Stimulated activated naive CD4-positive, alpha-beta T cell treated with Interleukin-2 at 50 U/mL for 16 hours (primary cell): Measurements from ENCODE around the gene POLD1.
"Not testable (repeated sequence)": the region's sequence is repeated elsewhere in the genome, so short reads cannot be mapped to it uniquely, and the experiment has no call there.

Experiments
- DNase-seq: peaks from one replicate; lab custom pipeline; 2025; lab: John Stamatoyannopoulos, UW

Gene POLD1

DNA sequence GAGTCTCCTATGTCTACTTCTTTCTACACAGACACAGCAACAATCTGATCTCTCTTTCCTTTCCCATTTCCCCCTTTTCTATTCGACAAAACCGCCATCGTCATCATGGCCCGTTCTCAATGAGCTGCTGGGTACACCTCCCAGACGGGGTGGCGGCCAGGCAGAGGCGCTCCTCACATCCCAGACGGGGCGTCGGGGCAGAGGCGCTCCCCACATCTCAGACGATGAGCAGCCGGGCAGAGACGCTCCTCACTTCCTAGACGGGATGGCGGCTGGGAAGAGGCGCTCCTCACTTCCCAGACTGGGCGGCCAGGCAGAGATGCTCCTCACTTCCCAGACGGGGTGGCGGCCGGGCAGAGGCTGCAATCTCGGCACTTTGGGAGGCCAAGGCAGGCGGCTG, 6.8 kb downstream of the POLD1 start:
- not testable (repeated sequence) for DNase-seq

DNA sequence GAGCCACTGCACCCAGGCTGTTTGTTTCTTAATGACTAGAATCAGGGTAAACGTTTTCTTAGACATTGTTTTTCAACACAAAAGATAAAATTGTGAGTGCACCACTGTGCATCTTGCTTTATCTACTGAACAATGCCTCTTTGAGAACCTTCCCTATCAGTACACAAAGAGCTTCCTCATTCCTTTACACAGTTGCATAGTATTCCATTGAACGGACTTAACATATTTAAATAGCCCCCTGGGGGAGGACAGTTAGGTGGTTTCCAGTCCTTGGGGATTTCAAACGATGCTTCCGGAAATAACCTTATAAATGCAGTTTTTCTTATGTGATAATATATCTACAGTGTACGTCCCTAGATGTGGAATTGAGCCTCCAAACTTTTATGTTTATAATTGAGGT, 8.6 kb downstream of the POLD1 start:
- DNase-seq = no peak

DNA sequence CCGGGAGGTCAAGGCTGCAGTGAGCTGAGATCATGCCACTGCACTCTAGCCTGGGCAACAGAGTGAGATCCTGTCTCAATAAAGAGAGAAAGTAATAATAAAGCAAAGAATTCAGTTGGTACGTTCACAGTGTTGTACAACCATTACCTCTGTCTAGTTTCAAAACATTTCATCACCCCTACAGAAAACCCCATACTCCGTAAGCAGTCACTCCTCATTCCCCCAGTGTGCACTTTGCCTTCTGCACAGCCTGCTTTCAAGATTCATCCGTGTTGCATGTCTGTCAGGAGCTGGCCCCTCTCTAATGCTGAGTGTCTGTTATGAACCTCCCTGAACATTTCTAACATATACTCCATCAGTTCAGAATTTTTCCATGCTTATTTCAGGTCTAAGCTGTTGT, 9.4 kb downstream of the POLD1 start:
- DNase-seq = no peak

DNA sequence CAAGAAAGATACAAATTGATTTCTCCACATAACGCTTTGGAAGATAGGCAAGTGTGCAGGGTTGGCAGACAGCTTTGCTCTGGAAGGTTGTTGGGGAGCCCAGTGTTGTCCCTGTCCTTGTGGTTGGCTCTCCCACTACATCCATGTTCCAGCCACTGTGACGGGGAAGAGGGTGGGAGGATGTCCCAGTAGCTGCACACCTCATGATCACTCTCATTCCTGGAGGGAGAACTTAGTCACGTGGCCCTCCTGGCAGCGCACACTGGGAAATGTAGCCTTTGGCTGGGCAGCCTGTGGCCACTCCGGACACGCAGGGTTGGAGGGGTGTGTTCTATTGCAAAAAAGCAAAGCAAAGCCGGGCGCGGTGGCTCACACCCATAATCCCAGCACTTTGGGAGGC, 9.9 kb downstream of the POLD1 start:
- DNase-seq = no peak

DNA sequence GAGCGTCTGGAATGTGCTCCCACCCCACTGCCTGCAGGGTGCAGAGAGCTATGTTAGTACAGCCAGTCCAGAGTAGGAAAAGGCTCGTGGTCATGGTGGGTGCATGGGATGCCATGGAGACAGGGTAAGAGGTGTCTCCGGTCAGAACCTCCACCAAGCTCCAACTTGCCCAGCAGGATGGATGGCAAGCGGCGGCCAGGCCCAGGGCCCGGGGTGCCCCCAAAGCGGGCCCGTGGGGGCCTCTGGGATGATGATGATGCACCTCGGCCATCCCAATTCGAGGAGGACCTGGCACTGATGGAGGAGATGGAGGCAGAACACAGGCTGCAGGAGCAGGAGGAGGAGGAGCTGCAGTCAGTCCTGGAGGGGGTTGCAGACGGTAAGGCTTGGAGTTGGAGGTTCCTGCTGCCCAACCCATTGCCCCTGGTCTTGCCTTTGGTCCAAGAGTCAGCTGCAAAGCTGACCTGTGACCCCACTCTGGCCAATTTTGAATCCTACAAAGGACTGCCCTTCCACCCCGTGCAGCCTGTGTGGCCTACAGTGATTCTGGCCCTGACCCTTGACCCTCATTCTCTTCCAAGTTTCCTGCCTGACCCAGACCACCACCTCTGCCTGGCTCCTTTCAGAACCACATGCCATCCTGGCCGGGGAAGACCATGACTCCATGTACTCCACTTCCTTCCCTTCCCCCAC, 14.7 kb downstream of the POLD1 start:
- no peak for DNase-seq

DNA sequence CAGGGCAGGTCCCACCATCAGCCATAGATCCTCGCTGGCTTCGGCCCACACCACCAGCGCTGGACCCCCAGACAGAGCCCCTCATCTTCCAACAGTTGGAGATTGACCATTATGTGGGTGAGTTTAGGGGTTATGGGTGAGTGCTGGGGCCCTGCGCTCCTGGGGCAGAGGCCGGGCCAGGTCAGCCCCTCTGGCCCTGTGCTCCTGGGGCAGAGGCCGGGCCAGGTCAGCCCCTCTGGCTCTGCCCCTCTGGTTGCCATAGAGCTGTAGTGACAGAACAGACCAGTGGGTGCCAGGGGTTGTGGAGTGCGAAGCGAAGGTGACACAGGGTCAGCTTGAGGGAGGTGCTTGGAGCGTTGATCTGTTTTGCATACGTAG, 15.2 kb downstream of the POLD1 start:
- no peak for DNase-seq

DNA sequence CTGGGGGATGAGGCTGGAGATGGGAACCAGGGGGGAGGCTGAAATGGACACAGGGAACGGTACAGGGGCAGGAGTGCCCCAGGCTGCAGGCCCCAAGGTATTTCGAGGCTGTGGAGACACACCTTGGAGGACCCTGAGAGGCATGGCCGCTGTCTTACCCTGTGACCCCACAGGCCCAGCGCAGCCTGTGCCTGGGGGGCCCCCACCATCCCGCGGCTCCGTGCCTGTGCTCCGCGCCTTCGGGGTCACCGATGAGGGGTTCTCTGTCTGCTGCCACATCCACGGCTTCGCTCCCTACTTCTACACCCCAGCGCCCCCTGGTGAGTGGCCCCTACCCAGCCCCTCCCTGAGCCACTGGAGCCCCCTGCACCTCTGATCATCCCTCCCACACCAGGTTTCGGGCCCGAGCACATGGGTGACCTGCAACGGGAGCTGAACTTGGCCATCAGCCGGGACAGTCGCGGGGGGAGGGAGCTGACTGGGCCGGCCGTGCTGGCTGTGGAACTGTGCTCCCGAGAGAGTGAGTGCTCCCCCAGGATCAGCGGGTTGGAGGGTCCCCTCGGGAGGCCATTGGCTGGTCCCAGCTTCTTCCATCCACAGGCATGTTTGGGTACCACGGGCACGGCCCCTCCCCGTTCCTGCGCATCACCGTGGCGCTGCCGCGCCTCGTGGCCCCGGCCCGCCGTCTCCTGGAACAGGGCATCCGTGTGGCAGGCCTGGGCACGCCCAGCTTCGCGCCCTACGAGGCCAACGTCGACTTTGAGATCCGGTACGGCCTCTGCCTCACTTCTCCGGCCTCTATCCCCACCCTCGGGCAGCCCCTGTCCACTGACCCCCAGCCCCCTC, 17.7 kb downstream of the POLD1 start:
- DNase-seq = no peak

DNA sequence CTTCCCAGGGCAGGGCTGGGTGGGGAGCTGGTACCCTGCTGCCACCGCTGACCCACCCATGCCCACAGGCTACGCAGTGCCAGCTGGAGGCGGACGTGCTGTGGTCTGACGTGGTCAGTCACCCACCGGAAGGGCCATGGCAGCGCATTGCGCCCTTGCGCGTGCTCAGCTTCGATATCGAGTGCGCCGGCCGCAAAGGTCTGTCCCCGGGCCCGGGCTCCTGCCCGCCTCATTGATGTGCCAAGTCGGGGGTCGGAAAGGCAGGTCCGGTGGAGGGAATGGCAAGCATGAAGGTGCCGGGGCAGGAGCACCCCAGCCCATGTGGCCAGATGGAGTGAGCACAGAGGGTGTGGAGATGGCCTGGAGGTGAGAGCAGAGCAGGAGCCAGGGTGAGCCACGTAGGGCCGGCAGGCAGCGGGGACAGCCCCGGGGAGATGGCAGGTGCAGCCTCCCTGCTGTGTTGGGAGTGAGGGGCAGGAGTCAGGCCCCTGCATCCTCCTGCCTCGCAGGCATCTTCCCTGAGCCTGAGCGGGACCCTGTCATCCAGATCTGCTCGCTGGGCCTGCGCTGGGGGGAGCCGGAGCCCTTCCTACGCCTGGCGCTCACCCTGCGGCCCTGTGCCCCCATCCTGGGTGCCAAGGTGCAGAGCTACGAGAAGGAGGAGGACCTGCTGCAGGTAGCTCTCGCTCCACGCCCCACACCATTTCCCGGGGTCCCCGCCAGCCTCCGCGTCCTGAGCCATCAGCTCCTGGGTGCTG, 18.6 kb downstream of the POLD1 start:
- DNase-seq = no peak

DNA sequence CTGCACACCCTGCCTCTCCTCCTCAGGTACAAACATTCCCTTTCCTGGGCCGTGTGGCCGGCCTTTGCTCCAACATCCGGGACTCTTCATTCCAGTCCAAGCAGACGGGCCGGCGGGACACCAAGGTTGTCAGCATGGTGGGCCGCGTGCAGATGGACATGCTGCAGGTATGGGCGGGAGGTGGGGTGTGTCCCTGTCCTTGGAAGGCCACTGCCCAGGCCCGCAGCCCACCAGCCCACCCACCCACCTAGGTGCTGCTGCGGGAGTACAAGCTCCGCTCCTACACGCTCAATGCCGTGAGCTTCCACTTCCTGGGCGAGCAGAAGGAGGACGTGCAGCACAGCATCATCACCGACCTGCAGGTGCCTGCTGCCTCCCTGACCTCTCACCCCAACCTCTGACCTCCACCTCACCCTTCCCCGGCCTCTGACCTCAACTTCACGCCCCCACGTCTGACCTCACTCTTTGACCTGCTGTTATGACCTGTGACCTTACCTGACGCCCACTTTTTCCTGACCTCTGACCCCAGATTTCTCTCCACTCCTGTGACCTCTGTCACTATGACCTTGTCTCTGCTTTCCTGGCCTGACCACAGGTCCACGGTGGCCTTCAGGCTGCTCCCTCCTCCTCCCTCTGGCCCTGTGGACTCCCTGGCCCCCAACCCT, 22.1 kb downstream of the POLD1 start:
- no peak for DNase-seq

DNA sequence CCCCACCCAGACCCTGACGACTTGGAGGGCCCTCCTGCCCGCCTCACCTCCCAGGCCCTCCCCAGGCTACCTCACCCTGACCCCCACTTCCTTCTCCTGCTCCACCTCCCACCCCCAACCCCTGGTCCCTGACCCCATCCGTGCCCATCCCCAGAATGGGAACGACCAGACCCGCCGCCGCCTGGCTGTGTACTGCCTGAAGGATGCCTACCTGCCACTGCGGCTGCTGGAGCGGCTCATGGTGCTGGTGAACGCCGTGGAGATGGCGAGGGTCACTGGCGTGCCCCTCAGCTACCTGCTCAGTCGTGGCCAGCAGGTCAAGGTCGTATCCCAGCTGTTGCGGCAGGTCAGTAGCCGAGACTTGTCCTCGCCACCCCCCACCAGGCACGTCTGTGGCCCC, 22.7 kb downstream of the POLD1 start:
- no peak for DNase-seq

DNA sequence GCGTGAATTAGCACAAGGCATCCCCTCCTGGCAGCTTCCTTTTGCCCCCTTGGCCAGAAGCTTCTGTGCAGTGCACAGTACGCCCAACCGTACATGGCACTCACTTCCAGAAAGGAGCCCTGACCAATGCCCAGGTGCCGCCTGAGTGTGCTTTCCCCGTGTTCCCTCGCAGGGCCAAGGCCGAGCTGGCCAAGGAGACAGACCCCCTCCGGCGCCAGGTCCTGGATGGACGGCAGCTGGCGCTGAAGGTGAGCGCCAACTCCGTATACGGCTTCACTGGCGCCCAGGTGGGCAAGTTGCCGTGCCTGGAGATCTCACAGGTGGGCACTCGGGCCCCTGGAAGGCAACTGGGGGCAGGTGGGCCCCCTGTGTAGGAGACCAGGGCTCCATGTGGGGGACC, 25.2 kb downstream of the POLD1 start:
- no peak for DNase-seq

DNA sequence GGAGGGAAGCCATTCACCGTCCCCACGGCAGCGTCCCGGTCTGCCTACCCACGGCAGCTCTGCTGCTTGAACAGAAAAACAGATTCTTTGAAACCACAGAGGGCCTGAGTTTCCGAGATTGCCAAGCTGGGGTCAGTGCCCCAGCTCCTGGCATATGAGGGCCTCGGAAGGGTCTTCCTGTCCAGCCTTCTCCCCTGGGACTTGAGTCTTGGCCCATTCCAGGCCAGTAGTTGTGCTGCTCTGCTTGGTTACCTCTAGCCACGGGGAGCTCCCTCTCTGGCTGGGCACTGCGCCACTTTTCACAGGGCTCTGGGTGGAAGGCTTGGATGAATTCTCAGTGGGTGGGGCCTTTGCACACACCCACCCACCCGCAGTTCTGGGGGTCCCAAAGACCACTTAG, 26.0 kb downstream of the POLD1 start:
- DNase-seq = no peak

DNA sequence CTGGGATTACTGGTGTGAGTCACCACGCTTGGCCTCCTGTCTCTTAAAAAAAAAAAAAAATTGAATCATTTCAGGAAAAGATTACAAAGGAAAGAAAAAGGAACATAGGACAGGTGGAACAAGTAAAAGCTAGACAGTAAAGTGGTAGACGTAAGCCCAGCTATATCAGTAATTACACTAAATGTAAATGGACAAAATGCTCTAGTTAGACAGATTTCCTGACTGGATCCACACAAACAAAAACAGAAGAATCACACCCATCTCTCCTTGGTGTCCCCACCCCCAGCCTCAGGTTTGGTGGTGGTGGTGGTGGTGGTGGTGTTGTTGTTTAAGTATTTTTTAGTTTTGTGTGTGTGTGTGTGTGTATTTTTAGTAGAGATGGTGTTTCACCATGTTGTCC, 28.3 kb downstream of the POLD1 start:
- DNase-seq = no peak

DNA sequence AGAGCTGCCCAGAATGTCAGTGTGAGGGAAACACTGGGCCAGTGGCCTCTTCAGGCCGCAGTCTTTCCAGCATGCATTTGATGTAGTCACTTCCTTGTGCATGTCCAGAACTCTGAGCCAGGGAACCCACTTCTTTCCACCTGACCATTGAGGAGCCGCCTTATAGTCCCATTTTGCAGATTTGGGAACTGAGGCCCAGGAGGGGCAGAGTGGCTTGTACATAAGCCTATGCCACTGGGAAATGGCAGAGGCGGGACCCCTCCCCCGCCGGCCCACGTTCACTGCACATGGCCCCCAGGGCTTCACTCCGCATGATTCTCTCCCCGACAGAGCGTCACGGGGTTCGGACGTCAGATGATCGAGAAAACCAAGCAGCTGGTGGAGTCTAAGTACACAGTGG, 28.9 kb downstream of the POLD1 start:
- no peak for DNase-seq

DNA sequence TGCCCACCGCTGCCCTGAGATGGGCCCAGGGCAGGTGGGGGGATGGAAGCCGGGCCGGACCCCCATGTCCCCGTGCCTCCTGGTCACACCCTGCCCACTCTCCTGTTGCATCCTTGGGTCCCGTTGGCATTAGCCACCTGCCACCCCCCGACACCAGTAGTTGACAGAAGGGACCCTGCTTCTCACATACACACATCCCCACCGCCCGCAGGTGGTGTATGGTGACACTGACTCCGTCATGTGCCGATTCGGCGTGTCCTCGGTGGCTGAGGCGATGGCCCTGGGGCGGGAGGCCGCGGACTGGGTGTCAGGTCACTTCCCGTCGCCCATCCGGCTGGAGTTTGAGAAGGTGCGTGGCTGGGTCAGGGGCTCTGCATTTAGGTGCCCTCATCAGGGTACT, 29.4 kb downstream of the POLD1 start:
- DNase-seq = no peak

DNA sequence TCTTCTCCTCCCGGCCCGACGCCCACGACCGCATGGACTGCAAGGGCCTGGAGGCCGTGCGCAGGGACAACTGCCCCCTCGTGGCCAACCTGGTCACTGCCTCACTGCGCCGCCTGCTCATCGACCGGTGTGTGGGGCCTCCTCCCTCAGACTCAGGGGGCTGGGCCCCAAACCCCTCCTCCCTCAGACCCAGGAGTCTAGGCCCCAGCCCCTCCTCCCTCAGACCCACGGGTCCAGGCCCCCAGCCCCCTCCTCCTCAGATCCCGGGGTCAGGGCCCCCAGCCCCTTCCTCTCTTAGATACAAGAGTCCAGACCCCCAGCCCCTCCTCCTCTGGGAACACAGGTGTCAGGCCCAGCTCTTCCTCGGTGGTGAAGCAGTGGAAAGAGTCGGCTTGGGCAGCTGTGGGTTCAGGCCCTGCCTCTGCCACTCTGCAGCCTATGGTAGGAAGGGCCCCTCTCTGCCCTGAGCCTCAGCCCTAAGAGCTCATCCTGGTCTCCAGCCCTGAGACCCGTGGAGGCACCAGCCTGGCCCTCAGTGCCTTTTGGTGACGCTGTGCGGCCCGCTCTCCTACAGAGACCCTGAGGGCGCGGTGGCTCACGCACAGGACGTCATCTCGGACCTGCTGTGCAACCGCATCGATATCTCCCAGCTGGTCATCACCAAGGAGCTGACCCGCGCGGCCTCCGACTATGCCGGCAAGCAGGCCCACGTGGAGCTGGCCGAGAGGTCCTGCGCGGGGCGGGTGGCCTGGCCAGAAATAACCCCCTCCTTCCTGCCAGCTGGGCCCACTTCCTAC, 30.9 kb downstream of the POLD1 start:
- DNase-seq = peak; percentile 66

DNA sequence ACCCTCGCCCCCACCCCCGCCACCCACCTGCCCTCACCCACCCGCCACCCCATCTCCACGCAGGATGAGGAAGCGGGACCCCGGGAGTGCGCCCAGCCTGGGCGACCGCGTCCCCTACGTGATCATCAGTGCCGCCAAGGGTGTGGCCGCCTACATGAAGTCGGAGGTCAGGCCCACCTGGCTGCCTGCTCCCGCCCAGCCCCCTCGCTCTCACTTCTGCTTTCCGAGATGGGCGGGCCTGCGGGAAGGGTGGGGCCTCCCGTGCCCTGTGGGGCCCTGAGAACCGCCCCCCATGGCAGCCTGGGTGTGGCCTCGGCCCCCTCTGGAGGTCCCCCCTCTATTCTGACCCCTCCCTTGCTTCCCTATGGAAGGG, 31.5 kb downstream of the POLD1 start:
- no peak for DNase-seq

DNA sequence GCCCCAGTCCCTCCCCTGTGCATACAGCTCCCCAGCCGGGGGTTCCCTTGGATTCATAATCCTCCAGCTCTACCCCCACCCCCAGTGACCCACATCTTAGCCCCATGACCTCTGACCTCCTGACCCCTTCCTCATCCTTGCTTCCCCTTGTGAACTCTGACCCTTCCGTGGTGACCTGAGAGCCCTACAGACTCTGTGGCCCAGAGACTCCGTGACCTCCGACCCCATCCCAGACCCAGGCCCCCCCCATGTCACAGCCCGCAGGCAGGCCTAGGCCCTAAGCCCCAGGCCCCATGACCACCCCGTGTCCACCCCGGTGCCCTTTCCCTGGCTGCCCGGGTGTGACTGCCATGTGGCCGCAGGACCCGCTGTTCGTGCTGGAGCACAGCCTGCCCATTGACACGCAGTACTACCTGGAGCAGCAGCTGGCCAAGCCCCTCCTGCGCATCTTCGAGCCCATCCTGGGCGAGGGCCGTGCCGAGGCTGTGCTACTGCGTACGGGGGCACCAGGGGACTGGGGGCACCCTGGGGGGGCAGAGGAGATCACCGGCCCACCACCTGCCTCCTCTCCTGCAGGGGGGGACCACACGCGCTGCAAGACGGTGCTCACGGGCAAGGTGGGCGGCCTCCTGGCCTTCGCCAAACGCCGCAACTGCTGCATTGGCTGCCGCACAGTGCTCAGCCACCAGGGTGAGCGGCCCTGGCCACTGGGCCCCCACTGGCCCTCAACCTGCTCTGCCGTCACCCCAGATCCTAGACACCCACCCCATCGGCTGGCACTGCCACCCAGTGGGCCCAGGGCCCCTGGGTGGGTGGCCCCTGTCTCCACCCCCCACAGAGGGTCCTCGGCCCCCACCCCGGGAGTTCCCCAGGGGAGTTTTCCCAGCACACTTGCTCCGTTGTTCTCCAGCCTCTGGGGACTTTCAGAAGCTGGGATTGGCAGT, 32.2 kb downstream of the POLD1 start:
- no peak for DNase-seq

DNA sequence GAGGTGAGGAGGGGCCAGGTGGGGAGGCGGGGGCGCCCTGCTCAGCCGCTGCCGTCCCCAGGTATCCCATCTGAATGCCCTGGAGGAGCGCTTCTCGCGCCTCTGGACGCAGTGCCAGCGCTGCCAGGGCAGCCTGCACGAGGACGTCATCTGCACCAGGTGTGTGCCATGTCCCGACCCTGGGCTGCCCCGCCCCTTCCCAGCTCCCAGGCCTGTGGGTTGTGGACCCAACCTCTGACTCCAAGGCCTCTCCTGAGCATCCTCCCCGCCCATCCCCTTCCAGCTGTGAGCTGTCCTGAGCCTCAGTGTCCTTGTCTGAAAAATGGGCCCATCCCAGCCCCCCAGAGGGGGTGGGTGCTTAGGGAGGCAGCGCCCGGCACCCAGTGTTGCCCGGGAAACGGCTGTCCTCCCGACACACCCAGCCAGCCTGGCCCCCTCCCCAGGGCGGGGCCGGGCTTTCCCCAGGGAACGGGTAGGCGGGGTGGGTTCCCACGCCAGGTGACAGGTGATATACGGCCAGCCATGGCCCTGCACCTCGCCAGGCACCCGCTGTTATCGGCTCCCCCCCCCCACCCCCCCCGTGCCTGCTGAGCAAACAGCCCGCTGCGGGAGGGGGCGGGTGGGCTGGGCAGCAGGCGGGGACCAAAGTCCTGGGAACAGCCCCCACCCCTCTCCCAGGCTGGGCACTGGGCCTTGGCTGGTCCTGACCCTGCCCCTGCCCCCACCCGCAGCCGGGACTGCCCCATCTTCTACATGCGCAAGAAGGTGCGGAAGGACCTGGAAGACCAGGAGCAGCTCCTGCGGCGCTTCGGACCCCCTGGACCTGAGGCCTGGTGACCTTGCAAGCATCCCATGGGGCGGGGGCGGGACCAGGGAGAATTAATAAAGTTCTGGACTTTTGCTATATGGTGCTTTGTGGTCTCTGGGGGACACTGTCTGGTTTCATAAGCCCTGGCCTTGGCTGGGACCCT, 33.2 kb downstream of the POLD1 start:
- no peak for DNase-seq
